ENCODE results near the gene TRPC4. TPM values are rescaled to one million over a fixed set of nuclear protein-coding genes. Genes with fewer than 3 reads are reported as not detected.

Gene TRPC4
- total RNA-seq, 2 experiments from 2014 or later: not detected

DNA sequence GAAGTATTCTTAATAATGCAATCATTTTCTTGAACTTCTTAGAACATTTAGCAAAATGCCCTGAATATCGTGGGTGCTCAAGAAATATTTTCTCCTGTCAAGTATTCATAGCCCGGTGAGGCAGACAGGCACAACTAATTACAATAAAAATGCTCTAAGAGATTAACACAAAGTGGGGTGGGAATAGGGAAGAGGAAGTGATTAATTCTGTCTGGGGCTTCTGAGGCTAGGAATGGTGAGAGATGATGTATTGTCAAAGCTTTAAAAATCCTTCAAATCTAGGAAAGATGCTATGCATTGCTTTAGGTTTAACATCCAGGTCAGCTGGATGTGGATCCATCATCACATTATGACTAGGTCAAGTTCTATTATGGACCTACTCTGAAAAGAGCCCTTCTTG lies 204.2 kb downstream of the TRPC4 start:
- H3K36me3 Mint-ChIP-seq (ENCODE audit: low read depth): no peaks in the 10 kb centered on the region
- intact Hi-C loops (cut with micrococcal nuclease): no loop called here
- no peaks in the 10 kb centered on the region for H3K4me1 Mint-ChIP-seq (ENCODE audit: low read depth)
- no peaks in the 10 kb centered on the region for H3K27me3 Mint-ChIP-seq (ENCODE audit: low read depth)
- CTCF ChIA-PET: no interaction called here
- DNase-seq: no peak
- no peak overlapping the region for H3K4me3 Mint-ChIP-seq
- no peaks in the 10 kb centered on the region for H3K9me3 Mint-ChIP-seq
- H3K27ac Mint-ChIP-seq: no peak overlapping the region

DNA sequence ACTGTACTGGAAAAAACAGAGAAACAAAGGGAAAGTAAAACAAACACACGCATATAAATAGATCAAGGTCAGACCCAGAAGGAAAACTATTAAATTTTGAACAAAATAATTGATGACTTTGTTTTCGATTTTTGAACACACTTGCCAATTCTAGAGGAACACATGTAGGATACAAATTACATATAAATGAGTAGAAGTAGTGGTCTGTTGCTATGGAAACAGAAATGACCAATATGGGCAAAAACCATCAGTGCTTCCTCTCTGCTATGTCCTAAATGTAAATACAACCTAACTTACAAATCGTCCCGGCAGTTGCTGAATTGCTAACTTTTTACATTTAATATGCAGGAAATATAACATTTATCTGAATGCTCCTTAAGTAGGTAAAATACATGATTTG lies 205.8 kb downstream of the TRPC4 start:
- intact Hi-C loops (cut with micrococcal nuclease): no loop called here
- no peaks in the 10 kb centered on the region for H3K27me3 Mint-ChIP-seq (ENCODE audit: low read depth)
- no peaks in the 10 kb centered on the region for H3K9me3 Mint-ChIP-seq
- H3K4me3 Mint-ChIP-seq: no peak overlapping the region
- no peaks in the 10 kb centered on the region for H3K36me3 Mint-ChIP-seq (ENCODE audit: low read depth)
- CTCF ChIA-PET: no interaction called here
- no peak for DNase-seq
- H3K4me1 Mint-ChIP-seq (ENCODE audit: low read depth): no peaks in the 10 kb centered on the region
- H3K27ac Mint-ChIP-seq: no peak overlapping the region

GRCh38 chr13:37662624-37663023 lies 206.9 kb downstream of the TRPC4 start:
- H3K4me1 Mint-ChIP-seq (ENCODE audit: low read depth): no peaks in the 10 kb centered on the region
- intact Hi-C loops (cut with micrococcal nuclease): no loop called here
- CTCF ChIA-PET: no interaction called here
- no peak overlapping the region for H3K4me3 Mint-ChIP-seq
- H3K9me3 Mint-ChIP-seq: no peaks in the 10 kb centered on the region
- no peaks in the 10 kb centered on the region for H3K27me3 Mint-ChIP-seq (ENCODE audit: low read depth)
- no peak for DNase-seq
- H3K27ac Mint-ChIP-seq: no peak overlapping the region
- no peaks in the 10 kb centered on the region for H3K36me3 Mint-ChIP-seq (ENCODE audit: low read depth)

DNA sequence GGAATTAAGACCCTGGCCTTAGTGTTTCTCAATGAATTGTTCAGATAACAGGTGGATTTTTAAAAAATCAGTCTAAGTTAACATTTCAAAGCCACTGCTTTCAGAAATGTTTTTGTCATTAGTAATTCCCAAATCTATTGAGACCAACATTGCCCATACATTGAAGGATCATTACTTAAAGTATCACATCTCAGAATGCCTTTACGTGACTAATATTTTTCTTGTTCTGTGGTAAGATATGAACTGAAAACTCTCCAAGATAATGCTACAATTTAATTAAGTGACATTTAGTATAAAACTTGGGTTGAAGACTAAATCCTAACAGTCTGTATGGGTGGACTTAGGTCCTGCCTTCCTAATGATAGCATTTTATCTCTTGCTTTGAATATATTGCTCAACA lies 211.6 kb downstream of the TRPC4 start:
- intact Hi-C loops (cut with micrococcal nuclease): no loop called here
- no peaks in the 10 kb centered on the region for H3K9me3 Mint-ChIP-seq
- H3K27me3 Mint-ChIP-seq (ENCODE audit: low read depth): no peaks in the 10 kb centered on the region
- H3K4me1 Mint-ChIP-seq (ENCODE audit: low read depth): no peaks in the 10 kb centered on the region
- H3K4me3 Mint-ChIP-seq: no peak overlapping the region
- no peak for DNase-seq
- CTCF ChIA-PET: no interaction called here
- no peaks in the 10 kb centered on the region for H3K36me3 Mint-ChIP-seq (ENCODE audit: low read depth)
- no peak overlapping the region for H3K27ac Mint-ChIP-seq

DNA sequence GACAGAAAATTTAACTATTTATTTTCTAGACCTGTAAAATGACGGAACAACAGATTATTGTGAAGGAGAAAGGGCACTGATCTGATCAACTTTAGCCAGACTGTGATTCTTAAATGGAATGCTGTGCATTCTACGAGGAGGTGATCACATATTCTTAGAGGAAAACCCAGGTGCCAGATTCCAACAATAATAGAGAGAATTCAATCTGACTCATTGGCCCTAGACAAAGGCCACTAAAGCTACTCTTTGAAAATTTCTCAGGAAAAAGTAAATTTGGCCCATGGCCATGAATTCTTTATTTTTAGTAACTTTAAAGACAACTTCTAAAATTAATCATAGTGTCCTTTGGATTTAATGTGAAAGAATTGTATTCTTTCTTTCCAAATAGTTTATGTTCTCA lies 212.4 kb downstream of the TRPC4 start:
- Mint-ChIP-seq H3K36me3 (ENCODE audit: low read depth) (no peaks in the 10 kb centered on the region), H3K9me3 (no peaks in the 10 kb centered on the region), H3K4me1 (ENCODE audit: low read depth) (no peaks in the 10 kb centered on the region), H3K4me3 (no peak overlapping the region), H3K27me3 (ENCODE audit: low read depth) (no peaks in the 10 kb centered on the region), H3K27ac (no peak overlapping the region)
- CTCF ChIA-PET: no interaction called here
- intact Hi-C loops (cut with micrococcal nuclease): no loop called here
- DNase-seq: no peak

DNA sequence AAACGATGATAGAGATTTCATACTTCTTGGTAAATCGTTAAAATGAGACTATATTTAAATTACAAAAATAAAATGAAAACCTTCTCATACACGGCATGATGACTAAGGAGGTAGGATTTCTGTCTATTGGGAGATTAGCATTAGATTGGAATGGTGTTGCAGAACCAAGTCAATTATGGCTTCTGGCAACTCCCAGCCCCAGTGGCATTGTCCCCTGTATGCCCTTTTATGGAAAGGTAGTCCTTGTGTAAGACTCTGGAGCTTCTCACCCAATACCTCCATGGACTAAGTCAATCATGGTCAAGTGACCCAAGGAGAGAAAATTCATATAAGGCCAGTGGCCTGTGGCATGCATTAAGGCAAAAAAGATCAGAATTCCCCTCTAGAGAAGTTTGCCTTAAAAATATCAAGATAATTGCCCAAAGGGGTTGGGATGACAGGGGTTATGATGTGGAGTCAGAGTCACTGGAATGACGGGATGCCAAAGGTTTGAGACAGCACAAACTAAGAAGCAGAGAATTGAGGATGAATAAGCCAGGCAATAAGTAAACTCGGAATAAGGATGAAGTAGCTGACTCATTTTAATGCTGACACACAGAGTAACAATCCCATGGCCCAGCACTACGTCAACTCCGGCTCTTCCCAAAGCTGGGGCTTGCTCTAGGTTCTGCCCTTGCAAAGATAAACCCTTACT lies 213.2 kb downstream of the TRPC4 start:
- Mint-ChIP-seq H3K27ac (no peak overlapping the region), H3K4me1 (ENCODE audit: low read depth) (no peaks in the 10 kb centered on the region), H3K36me3 (ENCODE audit: low read depth) (no peaks in the 10 kb centered on the region), H3K4me3 (no peak overlapping the region), H3K27me3 (ENCODE audit: low read depth) (no peaks in the 10 kb centered on the region), H3K9me3 (no peaks in the 10 kb centered on the region)
- CTCF ChIA-PET: no interaction called here
- intact Hi-C loops (cut with micrococcal nuclease): no loop called here
- no peak for DNase-seq

DNA sequence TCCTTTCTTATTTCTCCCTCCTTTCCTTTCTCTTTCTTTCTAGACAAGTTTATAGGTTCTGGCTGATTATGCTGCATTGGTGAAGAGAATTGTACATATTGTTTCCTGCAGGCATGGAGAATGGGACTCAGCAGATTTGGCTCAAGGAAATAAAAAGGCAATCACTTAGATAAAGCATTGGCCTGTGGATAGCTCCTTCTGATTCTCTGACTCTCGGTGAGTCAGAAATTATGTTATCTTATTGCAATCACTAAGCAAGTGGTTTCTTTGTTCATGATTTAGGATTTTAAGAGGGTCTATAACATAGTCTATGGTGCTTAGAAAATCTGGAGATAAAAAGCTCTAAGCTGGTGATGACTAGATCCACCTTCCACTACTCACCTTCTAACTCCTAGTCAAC lies 217.0 kb downstream of the TRPC4 start:
- no peaks in the 10 kb centered on the region for H3K9me3 Mint-ChIP-seq
- intact Hi-C loops (cut with micrococcal nuclease): no loop called here
- H3K4me1 Mint-ChIP-seq (ENCODE audit: low read depth): no peaks in the 10 kb centered on the region
- DNase-seq: no peak
- H3K27me3 Mint-ChIP-seq (ENCODE audit: low read depth): no peaks in the 10 kb centered on the region
- no peak overlapping the region for H3K27ac Mint-ChIP-seq
- CTCF ChIA-PET: no interaction called here
- no peaks in the 10 kb centered on the region for H3K36me3 Mint-ChIP-seq (ENCODE audit: low read depth)
- H3K4me3 Mint-ChIP-seq: no peak overlapping the region

- Mint-ChIP-seq H3K36me3 (ENCODE audit: low read depth) (no peaks in the 10 kb centered on the region), H3K4me1 (ENCODE audit: low read depth) (no peaks in the 10 kb centered on the region), H3K27ac (no peak overlapping the region), H3K9me3 (no peaks in the 10 kb centered on the region), H3K4me3 (no peak overlapping the region), H3K27me3 (ENCODE audit: low read depth) (no peaks in the 10 kb centered on the region)
- DNase-seq: no peak
- intact Hi-C loops (cut with micrococcal nuclease): no loop called here
- CTCF ChIA-PET: no interaction called here
Measured at GRCh38 chr13:37651891-37652290, 217.7 kb downstream of the TRPC4 start.

GRCh38 chr13:37648609-37649008 lies 221.0 kb downstream of the TRPC4 start:
- CTCF ChIA-PET: no interaction called here

GRCh38 chr13:37647031-37647650 lies 222.4 kb downstream of the TRPC4 start:
- H3K36me3 Mint-ChIP-seq (ENCODE audit: low read depth): no peaks in the 10 kb centered on the region

More at GRCh38 chr13:37648609-37649008, 221.0 kb downstream of the TRPC4 start:
- no peaks in the 10 kb centered on the region for H3K36me3 Mint-ChIP-seq (ENCODE audit: low read depth)
- no peak for DNase-seq
- H3K9me3 Mint-ChIP-seq: no peaks in the 10 kb centered on the region
- no peaks in the 10 kb centered on the region for H3K27me3 Mint-ChIP-seq (ENCODE audit: low read depth)
- intact Hi-C loops (cut with micrococcal nuclease): no loop called here
- no peaks in the 10 kb centered on the region for H3K4me1 Mint-ChIP-seq (ENCODE audit: low read depth)
- no peak overlapping the region for H3K4me3 Mint-ChIP-seq
- no peak overlapping the region for H3K27ac Mint-ChIP-seq

DNA sequence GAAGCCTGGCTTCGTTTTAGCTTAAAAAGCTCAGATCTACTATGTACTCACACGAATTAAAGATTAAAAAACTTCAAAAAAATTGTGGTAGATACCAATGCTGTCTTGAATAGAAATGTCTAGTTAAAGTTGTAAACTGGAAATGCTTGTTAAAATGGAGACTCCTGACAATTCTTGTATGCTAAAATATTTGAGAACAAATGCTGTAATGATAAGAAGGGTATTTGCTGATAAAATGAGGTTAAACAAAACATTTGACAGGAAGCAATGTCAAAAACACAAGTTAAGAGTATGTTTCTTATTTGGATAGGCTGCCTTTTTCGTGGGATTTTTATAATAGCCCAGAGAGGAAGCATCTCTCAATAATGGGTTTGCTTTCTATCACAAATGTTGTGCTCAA lies 223.0 kb downstream of the TRPC4 start:
- H3K27me3 Mint-ChIP-seq (ENCODE audit: low read depth): no peaks in the 10 kb centered on the region
- CTCF ChIA-PET: no interaction called here
- DNase-seq: no peak

More at GRCh38 chr13:37647031-37647650, 222.4 kb downstream of the TRPC4 start:
- DNase-seq: no peak
- Mint-ChIP-seq H3K4me1 (ENCODE audit: low read depth) (no peaks in the 10 kb centered on the region), H3K27me3 (ENCODE audit: low read depth) (no peaks in the 10 kb centered on the region), H3K9me3 (no peaks in the 10 kb centered on the region), H3K27ac (no peak overlapping the region), H3K4me3 (no peak overlapping the region)
- intact Hi-C loops (cut with micrococcal nuclease): no loop called here
- CTCF ChIA-PET: no interaction called here

DNA sequence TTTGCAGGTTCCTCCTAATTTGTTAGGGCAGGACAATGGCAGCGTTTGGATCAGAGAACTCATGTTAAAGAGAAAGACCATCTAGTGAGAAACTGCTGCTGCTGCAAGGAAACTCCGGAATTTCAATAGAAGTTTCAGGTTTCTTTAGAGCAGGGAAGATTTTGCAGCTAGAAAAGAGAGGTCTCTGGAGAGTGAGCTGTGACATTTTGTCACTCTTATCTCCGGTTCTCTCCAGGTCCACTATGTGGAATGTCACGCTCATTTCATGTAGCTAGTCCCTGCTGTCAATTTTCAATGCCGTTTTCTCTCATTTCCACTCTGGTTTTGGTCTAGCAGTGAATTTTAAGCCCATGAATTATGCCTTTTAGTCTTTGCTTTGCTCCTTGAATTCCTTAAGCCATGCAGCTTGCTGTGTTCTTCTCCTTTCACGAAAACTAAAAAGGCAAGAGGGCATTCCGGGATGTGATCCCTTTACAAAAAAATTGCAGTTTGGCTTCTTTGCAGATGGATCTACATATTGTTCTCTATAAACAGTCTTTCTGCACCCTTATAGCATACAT lies 224.3 kb downstream of the TRPC4 start:
- no peaks in the 10 kb centered on the region for H3K4me1 Mint-ChIP-seq (ENCODE audit: low read depth)
- H3K9me3 Mint-ChIP-seq: no peaks in the 10 kb centered on the region
- no peak for DNase-seq
- intact Hi-C loops (cut with micrococcal nuclease): no loop called here
- no peak overlapping the region for H3K27ac Mint-ChIP-seq
- H3K36me3 Mint-ChIP-seq (ENCODE audit: low read depth): no peaks in the 10 kb centered on the region
- H3K27me3 Mint-ChIP-seq (ENCODE audit: low read depth): no peaks in the 10 kb centered on the region
- H3K4me3 Mint-ChIP-seq: no peak overlapping the region
- CTCF ChIA-PET: no interaction called here

More for the DNA sequence above, 223.0 kb downstream of the TRPC4 start:
- intact Hi-C loops (cut with micrococcal nuclease): no loop called here
- Mint-ChIP-seq H3K36me3 (ENCODE audit: low read depth) (no peaks in the 10 kb centered on the region), H3K27ac (no peak overlapping the region), H3K4me3 (no peak overlapping the region), H3K4me1 (ENCODE audit: low read depth) (no peaks in the 10 kb centered on the region), H3K9me3 (no peaks in the 10 kb centered on the region)

DNA sequence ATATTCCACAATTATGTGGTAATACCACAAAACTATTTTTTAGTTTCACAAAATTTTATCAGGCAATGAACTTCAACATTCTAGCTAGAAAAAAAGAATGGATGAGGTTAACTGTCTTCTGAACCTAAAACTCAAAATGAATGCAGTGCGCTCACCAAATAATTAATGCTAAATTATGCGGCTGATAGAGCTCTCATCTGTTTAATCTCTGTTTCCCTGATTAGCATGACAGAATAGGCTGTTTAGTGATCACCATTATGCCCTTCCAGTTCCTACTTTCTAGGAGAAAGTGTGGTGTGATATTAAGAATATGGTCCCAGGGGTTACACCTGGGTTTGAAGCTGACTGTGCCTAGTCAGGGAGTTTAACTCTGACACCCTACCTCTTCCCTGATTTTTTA lies 228.2 kb downstream of the TRPC4 start:
- H3K4me3 Mint-ChIP-seq: no peak overlapping the region
- no peak overlapping the region for H3K27ac Mint-ChIP-seq
- no peaks in the 10 kb centered on the region for H3K9me3 Mint-ChIP-seq
- DNase-seq: no peak
- no peaks in the 10 kb centered on the region for H3K27me3 Mint-ChIP-seq (ENCODE audit: low read depth)
- H3K36me3 Mint-ChIP-seq (ENCODE audit: low read depth): no peaks in the 10 kb centered on the region
- CTCF ChIA-PET: no interaction called here
- H3K4me1 Mint-ChIP-seq (ENCODE audit: low read depth): no peaks in the 10 kb centered on the region
- intact Hi-C loops (cut with micrococcal nuclease): no loop called here

Data from activated naive CD4-positive, alpha-beta T cell treated with anti-CD3 and anti-CD28 coated beads for 36 hours (primary cell).